ENCODE results near the gene GRIK4.

DNA sequence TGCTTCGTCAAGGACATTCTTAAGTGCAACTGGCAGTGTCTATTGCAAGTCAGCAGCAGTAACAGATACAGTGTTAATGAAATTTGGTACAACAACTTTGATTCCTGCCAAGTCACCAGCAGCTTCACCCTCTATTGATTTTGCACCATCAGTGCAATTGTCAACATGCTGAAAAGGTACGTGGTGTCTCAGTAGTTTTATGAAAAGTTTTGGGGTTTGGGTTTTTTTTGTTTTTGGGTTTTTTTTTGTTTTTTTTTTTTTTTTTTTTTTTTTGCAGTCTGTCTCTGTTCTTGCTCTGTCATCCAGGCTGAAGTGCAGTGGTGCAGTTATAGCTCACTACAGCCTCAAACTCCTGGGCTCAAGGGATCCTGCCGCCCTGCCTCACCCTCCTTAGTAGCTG is 19.1 kb upstream of the GRIK4 start:
- TF ChIP-seq, protein P1, sequence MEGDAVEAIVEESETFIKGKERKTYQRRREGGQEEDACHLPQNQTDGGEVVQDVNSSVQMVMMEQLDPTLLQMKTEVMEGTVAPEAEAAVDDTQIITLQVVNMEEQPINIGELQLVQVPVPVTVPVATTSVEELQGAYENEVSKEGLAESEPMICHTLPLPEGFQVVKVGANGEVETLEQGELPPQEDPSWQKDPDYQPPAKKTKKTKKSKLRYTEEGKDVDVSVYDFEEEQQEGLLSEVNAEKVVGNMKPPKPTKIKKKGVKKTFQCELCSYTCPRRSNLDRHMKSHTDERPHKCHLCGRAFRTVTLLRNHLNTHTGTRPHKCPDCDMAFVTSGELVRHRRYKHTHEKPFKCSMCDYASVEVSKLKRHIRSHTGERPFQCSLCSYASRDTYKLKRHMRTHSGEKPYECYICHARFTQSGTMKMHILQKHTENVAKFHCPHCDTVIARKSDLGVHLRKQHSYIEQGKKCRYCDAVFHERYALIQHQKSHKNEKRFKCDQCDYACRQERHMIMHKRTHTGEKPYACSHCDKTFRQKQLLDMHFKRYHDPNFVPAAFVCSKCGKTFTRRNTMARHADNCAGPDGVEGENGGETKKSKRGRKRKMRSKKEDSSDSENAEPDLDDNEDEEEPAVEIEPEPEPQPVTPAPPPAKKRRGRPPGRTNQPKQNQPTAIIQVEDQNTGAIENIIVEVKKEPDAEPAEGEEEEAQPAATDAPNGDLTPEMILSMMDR (IDR thresholded peaks at IDR 0.05; ENCODE audit: low read depth, low read length, missing input control) = no peak
- no peak for TF ChIP-seq HNF4A (conservative IDR thresholded peaks at IDR 0.05)
- TF ChIP-seq, protein P2, sequence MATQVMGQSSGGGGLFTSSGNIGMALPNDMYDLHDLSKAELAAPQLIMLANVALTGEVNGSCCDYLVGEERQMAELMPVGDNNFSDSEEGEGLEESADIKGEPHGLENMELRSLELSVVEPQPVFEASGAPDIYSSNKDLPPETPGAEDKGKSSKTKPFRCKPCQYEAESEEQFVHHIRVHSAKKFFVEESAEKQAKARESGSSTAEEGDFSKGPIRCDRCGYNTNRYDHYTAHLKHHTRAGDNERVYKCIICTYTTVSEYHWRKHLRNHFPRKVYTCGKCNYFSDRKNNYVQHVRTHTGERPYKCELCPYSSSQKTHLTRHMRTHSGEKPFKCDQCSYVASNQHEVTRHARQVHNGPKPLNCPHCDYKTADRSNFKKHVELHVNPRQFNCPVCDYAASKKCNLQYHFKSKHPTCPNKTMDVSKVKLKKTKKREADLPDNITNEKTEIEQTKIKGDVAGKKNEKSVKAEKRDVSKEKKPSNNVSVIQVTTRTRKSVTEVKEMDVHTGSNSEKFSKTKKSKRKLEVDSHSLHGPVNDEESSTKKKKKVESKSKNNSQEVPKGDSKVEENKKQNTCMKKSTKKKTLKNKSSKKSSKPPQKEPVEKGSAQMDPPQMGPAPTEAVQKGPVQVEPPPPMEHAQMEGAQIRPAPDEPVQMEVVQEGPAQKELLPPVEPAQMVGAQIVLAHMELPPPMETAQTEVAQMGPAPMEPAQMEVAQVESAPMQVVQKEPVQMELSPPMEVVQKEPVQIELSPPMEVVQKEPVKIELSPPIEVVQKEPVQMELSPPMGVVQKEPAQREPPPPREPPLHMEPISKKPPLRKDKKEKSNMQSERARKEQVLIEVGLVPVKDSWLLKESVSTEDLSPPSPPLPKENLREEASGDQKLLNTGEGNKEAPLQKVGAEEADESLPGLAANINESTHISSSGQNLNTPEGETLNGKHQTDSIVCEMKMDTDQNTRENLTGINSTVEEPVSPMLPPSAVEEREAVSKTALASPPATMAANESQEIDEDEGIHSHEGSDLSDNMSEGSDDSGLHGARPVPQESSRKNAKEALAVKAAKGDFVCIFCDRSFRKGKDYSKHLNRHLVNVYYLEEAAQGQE (IDR thresholded peaks at IDR 0.05) = no peak
- no peak for TF ChIP-seq SP1 (IDR thresholded peaks at IDR 0.05)
- no peak for TF ChIP-seq EGR1 (IDR thresholded peaks at IDR 0.05; ENCODE audit: low read depth in 2 of 2)
- no peak for TF ChIP-seq JUND (IDR thresholded peaks at IDR 0.05)
- TF ChIP-seq, protein P3, sequence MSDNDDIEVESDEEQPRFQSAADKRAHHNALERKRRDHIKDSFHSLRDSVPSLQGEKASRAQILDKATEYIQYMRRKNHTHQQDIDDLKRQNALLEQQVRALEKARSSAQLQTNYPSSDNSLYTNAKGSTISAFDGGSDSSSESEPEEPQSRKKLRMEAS (IDR thresholded peaks at IDR 0.05) = no peak
- no peak for TF ChIP-seq RAD21 (IDR thresholded peaks at IDR 0.05)
- TF ChIP-seq TAF1 (conservative IDR thresholded peaks at IDR 0.05) = no peak
- no peak for TF ChIP-seq YY1 (IDR thresholded peaks at IDR 0.05)
- no peak for TF ChIP-seq FOXA2 (IDR thresholded peaks at IDR 0.05)
- no peak for TF ChIP-seq GABPA (IDR thresholded peaks at IDR 0.05 in 1 of 2, conservative IDR thresholded peaks at IDR 0.05 in 1 of 2)
- no peak for TF ChIP-seq ATF3 (IDR thresholded peaks at IDR 0.05)
- no peak for TF ChIP-seq FOXA1 (IDR thresholded peaks at IDR 0.05)

Data from liver (tissue), 3 donors.